Breast epithelium (tissue), 4 donors: Measurements from ENCODE around the gene SPAG6. TPM values are rescaled to one million over a fixed set of nuclear protein-coding genes. Genes with fewer than 3 reads are reported as not detected.
"Not testable (repeated sequence)": the region's sequence is repeated elsewhere in the genome, so short reads cannot be mapped to it uniquely, and the experiment has no call there.

Source experiments
- DNase-seq, 2 donors: peaks; one replicate each; pipeline ENCODE4 v3.0.0-alpha.2; 2019; ENCODE audit warnings: low spot score in 2 of 2
- H3K27ac ChIP-seq, 2 donors: fragments of 200-600 bp; sonication (generic) in 1 of 2; one replicate each; pipeline ENCODE4 v1.5.1; 2016 to 2019; ENCODE audit warnings: mild to moderate bottlenecking in 1 of 2
- H3K27me3 ChIP-seq, 2 donors: fragments of 200-600 bp; sonication (generic) in 1 of 2; one replicate each; pipeline versions ENCODE4 v1.5.1 to v1.6.0; 2017 to 2019; ENCODE audit warnings: control low read depth in 1 of 2, mild to moderate bottlenecking in 1 of 2
- H3K36me3 ChIP-seq: fragments of 200-600 bp; one replicate; pipeline ENCODE4 v1.5.1; 2019
- H3K4me1 ChIP-seq, 2 donors: fragments of 200-600 bp; sonication (generic); one replicate each; pipeline ENCODE4 v1.5.1; 2016 to 2019; ENCODE audit warnings: control low read depth in 1 of 2
- H3K4me3 ChIP-seq, 3 donors: fragments of 200-600 bp; sonication (generic); 1 replicate in 2 of 3; 2 replicates in 1 of 3; pipeline ENCODE4 v1.5.1; 2016 to 2019; ENCODE audit warnings: mild to moderate bottlenecking in 3 of 3, moderate library complexity in 2 of 3
- H3K9me3 ChIP-seq, 2 donors: fragments of 200-600 bp; sonication (generic) in 1 of 2; one replicate each; pipeline ENCODE4 v1.5.1; 2016 to 2019; ENCODE audit warnings: control low read depth in 1 of 2
- POLR2A ChIP-seq: fragments of 450-650 bp; IDR thresholded peaks from one replicate; pipeline ENCODE4 v1.6.1; 2016; ENCODE audit warnings: antibody characterized with exemption, mild to moderate bottlenecking, moderate library complexity
- POLR2AphosphoS5 ChIP-seq, 3 donors: sonication (generic); formaldehyde crosslinking; IDR thresholded peaks; one replicate each; pipeline ENCODE4 v1.6.1; 2017; ENCODE audit warnings: antibody characterized with exemption in 3 of 3
- intact Hi-C: fragments of 100-400 bp; cut with DNase I; formaldehyde crosslinking; loops from one replicate; pipeline ENCODE4 v1.15.1; 2023; ENCODE audit warnings: low total_unique reads
- total RNA-seq, 3 donors: library from RNA; depleted of rRNA; stranded (reverse); fragments of >200 nt; gene quantifications; one replicate each; pipeline ENCODE4 v1.1.0, GENCODE V29; 2016
- TF ChIP-seq, protein P1 (sequence below), 3 donors: fragments of 450-650 bp; IDR thresholded peaks; one replicate each; pipeline ENCODE4 v1.5.1; 2016 to 2017; ENCODE audit warnings: antibody characterized with exemption in 3 of 3, mild to moderate bottlenecking in 3 of 3, moderate library complexity in 3 of 3

The SPAG6 gene
- 1 to 10 TPM in 1 of 3 donors, under 1 TPM in 1, not detected in 1; 0.59 to 4.9 TPM for total RNA-seq

DNA sequence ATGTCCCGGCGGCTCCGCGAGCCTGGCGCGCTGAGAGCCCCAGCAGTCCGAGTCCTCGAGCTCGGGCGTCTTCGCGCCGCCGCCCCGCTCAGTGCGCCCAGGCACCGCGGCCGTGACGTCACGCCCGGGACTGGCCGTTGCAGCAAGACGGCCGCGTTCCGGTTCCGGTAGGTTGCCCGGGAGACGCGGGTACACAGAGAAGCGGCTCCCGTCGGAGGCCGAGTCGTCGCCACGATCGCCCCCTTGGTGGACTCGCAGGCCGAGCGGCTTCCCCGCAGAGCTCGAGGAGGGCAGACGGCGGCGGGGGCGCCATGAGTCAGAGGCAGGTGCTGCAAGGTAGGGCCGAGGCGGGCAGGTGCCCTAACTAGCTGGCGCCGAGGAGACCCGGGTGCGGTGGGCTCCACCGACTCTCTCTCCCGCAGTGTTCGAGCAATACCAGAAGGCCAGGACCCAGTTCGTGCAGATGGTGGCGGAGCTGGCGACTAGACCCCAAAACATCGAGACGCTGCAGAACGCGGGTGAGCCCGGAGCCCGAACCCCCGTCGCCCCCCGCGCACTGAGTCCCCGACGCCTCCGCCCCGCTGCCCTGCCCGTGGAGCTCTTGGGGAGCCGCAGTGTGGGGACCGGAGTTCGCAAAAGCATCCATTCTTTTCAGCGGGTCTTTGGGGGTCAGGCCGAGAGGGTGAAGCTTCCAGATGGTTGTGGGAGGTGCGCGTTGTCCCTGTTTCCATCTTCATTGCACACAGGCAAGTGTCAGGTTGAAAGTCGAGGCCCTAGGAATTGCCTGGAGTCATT, at the start of gene SPAG6:
Gene SPAG6, plus strand, starts transcription at position 196 of the 795 bp plus-strand sequence. Its CDS starts 116 bp downstream, at position 312.
- Histone ChIP-seq H3K27ac (no peak within 1 kb of the TSS), H3K4me3 (peak within 1 kb of the TSS; percentile 8 to 50 (median 36)), H3K4me1 (no peaks in the 10 kb centered on the region), H3K27me3 (peaks cover 8 to 65% of the 10 kb centered on the region in 2 donors), H3K9me3 (no peaks in the 10 kb centered on the region), H3K36me3 (no peaks in the 10 kb centered on the region)
- intact Hi-C loops = no loop called here
- DNase-seq = no peak
- TF ChIP-seq, protein P1, sequence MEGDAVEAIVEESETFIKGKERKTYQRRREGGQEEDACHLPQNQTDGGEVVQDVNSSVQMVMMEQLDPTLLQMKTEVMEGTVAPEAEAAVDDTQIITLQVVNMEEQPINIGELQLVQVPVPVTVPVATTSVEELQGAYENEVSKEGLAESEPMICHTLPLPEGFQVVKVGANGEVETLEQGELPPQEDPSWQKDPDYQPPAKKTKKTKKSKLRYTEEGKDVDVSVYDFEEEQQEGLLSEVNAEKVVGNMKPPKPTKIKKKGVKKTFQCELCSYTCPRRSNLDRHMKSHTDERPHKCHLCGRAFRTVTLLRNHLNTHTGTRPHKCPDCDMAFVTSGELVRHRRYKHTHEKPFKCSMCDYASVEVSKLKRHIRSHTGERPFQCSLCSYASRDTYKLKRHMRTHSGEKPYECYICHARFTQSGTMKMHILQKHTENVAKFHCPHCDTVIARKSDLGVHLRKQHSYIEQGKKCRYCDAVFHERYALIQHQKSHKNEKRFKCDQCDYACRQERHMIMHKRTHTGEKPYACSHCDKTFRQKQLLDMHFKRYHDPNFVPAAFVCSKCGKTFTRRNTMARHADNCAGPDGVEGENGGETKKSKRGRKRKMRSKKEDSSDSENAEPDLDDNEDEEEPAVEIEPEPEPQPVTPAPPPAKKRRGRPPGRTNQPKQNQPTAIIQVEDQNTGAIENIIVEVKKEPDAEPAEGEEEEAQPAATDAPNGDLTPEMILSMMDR (IDR thresholded peaks at IDR 0.05) = no peak
- no peak for TF ChIP-seq POLR2AphosphoS5 (IDR thresholded peaks at IDR 0.05)
- no peak for TF ChIP-seq POLR2A

DNA sequence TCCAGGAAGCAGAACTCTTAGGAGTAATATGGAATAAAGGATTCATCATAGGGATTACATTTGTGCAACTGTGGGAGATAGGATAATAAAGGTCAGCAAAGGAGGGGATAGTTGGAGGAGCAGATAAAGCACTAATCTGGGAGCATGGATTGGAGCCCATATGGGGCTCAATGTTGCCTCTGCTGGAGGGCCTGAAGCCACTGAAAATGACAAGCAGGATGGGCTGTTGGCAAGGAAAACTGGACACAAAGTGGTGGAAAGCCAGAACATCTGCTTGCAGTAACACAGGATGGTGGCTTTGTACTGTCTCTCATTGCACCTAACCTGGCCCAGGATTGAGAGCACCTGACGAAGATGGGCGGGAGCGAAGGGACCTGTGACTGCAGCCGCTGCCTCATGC, 44.1 kb upstream of the SPAG6 start:
- H3K4me1 ChIP-seq = no peaks in the 10 kb centered on the region
- TF ChIP-seq POLR2AphosphoS5 (IDR thresholded peaks at IDR 0.05) (no peak), POLR2A (no peak)
- TF ChIP-seq, protein P1 (IDR thresholded peaks at IDR 0.05) = no peak
- no peaks in the 10 kb centered on the region for H3K27me3 ChIP-seq
- intact Hi-C loops = no loop called here
- no peaks in the 10 kb centered on the region for H3K9me3 ChIP-seq
- DNase-seq = no peak
- H3K36me3 ChIP-seq = no peaks in the 10 kb centered on the region
- no peak overlapping the region for H3K4me3 ChIP-seq
- H3K27ac ChIP-seq = no peak overlapping the region

DNA sequence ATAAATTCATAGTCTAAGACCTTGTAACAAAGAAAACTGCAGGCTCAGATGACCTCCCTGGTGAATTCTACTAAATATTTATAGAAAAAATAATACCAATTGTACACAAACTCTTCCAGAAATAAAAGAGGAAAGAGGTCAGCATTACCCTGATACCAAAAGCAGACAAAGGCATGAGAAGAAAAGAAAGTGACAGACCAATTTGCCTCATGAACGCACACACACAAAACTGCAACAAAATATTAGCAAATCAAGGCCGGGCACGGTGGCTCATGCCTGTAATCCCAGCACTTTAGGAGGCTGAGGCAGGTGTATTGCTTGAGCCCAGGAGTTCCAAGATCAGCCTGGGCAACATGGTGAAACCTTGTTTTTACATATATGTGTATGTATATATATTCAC, 41.8 kb upstream of the SPAG6 start:
- TF ChIP-seq POLR2AphosphoS5 (IDR thresholded peaks at IDR 0.05) (no peak), POLR2A (no peak)
- no peaks in the 10 kb centered on the region for H3K36me3 ChIP-seq
- no peak overlapping the region for H3K27ac ChIP-seq
- DNase-seq = no peak
- no peaks in the 10 kb centered on the region for H3K9me3 ChIP-seq
- intact Hi-C loops = no loop called here
- H3K4me1 ChIP-seq = no peaks in the 10 kb centered on the region
- no peaks in the 10 kb centered on the region for H3K27me3 ChIP-seq
- H3K4me3 ChIP-seq = no peak overlapping the region

DNA sequence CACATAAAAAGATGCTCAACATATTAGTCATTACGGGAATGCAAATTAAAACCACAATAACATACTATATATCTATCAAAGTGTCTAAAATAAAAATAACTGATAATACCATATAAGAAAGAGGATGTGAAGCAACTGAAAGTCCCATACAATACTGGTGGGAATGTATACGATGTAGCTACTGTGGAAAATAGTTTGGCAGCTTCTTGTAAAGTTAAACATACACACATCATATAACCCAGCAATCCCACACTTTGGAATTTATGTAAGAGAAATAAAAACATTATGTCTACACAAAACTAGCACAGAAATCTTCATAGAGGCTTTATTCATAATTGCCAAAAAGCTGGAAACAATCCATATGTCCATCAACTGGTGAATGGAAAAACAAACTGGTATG, 39.6 kb upstream of the SPAG6 start:
- DNase-seq = no peak
- Histone ChIP-seq H3K27me3 (no peaks in the 10 kb centered on the region), H3K9me3 (no peaks in the 10 kb centered on the region), H3K36me3 (no peaks in the 10 kb centered on the region), H3K4me1 (no peaks in the 10 kb centered on the region), H3K4me3 (no peak overlapping the region), H3K27ac (no peak overlapping the region)
- TF ChIP-seq POLR2A = no peak
- no peak for TF ChIP-seq POLR2AphosphoS5 (IDR thresholded peaks at IDR 0.05)
- TF ChIP-seq, protein P1 (IDR thresholded peaks at IDR 0.05) = no peak
- intact Hi-C loops = no loop called here

DNA sequence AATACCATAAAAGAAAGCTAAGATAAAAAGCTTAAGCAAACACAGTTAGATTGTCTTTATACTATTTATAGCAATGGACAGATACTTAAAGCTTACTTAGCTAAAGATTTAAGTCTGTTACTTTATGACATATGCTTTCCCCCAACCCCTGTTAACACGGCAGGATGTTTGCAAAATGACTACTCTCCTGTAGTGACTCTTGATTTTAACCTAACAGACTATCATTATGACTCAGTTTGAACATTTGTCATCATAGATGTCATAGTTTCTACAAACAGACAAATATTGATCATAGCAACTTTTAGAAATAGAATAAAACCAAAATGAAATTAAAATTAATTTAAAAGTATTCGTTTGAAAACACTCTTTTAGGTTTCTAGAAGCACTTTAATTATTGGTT, 36.9 kb upstream of the SPAG6 start:
- intact Hi-C loops = no loop called here
- no peak for DNase-seq
- Histone ChIP-seq H3K9me3 (no peaks in the 10 kb centered on the region), H3K27me3 (no peaks in the 10 kb centered on the region), H3K4me1 (no peaks in the 10 kb centered on the region), H3K4me3 (no peak overlapping the region), H3K27ac (no peak overlapping the region), H3K36me3 (no peaks in the 10 kb centered on the region)
- no peak for TF ChIP-seq POLR2A

DNA sequence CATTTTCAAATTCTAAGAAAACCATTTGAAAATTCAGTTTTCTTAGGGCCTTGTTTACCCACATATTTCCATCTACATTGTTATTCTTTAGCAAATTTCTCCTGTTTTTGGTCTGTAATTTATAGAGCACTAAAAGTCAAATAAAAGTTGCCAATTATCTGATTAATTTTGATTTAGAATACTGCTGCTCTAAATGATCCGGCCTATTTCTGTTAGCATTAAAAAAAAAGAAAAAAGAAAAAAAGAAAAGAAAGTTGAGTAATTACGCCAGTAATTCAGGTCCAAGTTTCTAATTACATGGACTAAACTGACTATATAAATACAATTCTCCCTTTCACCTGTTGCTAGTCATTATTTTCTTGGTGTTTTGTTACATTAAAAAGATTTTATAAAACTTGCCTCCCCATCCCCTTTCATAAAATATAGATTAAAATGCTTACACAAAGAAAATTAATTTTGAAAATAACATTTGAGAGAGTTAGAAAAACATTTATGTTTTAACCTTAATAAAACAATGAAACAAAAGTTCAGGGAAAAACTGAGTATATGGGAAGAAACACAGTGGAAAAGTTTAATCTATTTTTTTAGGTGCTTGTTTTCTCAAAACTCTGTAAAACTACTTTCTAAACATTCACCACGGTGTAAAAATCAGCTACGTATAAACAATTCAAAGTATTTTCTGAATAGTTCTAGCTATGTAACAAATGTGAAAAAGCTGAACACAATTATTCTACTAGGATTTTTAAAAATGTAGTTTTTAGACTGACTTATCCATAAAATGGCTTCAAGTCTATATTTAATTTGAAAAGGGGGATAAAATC, 35.9 kb upstream of the SPAG6 start:
- TF ChIP-seq, protein P1 (IDR thresholded peaks at IDR 0.05) = no peak
- no peak for TF ChIP-seq POLR2A
- no peak for TF ChIP-seq POLR2AphosphoS5 (IDR thresholded peaks at IDR 0.05)
- Histone ChIP-seq H3K27ac (no peak overlapping the region), H3K36me3 (no peaks in the 10 kb centered on the region), H3K27me3 (no peaks in the 10 kb centered on the region), H3K4me1 (no peaks in the 10 kb centered on the region), H3K9me3 (no peaks in the 10 kb centered on the region), H3K4me3 (no peak overlapping the region)
- intact Hi-C loops = no loop called here
- DNase-seq = no peak

DNA sequence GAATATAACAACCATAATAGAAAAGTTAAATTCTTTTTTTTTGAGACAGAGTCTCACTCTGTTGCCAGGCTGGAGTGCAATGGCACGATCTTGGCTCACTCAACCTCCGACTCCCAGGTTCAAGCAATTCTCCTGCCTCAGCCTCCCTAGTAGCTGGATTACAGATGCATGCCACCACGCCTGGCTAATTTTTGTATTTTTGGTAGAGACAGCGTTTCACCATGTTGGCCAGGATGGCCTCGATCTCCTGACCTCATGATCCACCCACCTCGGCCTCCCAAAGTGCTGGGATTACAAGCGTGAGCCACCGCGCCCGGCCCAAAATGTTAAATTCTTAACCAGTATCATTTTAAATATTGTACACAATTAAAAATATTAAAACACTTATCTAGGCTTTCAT, 35.3 kb upstream of the SPAG6 start:
- H3K9me3 ChIP-seq, H3K27ac ChIP-seq, H3K36me3 ChIP-seq, H3K4me1 ChIP-seq, H3K27me3 ChIP-seq, H3K4me3 ChIP-seq, DNase-seq: not testable (repeated sequence)
- intact Hi-C loops = loop anchor here (5.0 kb wide), 1 partner anchor 737 kb away; no protein-coding TSS in a partner anchor
